Gastroesophageal sphincter (tissue), 3 donors: Measurements from ENCODE around the gene PSORS1C2.

Source experiments
- POLR2A ChIP-seq, 2 donors: fragments of 450-650 bp; IDR thresholded peaks; one replicate each; pipeline ENCODE4 v1.6.1; 2017; ENCODE audit warnings: antibody characterized with exemption in 2 of 2, mild to moderate bottlenecking in 2 of 2, moderate library complexity in 1 of 2
- POLR2AphosphoS5 ChIP-seq: sonication (generic); formaldehyde crosslinking; IDR thresholded peaks from one replicate; pipeline ENCODE4 v1.6.1; 2017; ENCODE audit warnings: antibody characterized with exemption
- TF ChIP-seq, protein P1 (sequence below), 4 experiments: fragments of 200-600 bp in 2 of 4; fragments of 450-650 bp in 2 of 4; sonication (generic) in 1 of 4; IDR thresholded peaks; one replicate each; pipeline ENCODE4 v1.5.1; 2017 to 2019; ENCODE audit warnings: antibody characterized with exemption in 4 of 4, mild to moderate bottlenecking in 2 of 4, moderate library complexity in 2 of 4

DNA sequence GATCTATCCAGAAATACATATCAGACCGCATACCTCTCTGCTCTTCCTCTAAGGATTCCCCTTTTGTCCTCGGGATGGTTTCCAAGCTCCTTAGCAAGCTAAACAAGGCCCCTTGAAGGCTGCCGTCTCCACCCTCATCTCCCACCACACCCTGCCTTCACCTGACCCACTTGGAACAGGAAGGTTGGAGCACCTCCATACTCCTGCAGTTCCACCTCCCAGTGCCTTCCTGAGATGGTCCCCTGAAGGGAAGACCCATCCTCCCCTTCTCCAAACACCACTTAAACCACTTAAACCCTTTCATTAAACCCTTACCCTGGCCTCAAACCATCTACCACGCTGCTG lies 40.1 kb upstream of the PSORS1C2 start:
- no peak for TF ChIP-seq POLR2AphosphoS5
- TF ChIP-seq, protein P1, sequence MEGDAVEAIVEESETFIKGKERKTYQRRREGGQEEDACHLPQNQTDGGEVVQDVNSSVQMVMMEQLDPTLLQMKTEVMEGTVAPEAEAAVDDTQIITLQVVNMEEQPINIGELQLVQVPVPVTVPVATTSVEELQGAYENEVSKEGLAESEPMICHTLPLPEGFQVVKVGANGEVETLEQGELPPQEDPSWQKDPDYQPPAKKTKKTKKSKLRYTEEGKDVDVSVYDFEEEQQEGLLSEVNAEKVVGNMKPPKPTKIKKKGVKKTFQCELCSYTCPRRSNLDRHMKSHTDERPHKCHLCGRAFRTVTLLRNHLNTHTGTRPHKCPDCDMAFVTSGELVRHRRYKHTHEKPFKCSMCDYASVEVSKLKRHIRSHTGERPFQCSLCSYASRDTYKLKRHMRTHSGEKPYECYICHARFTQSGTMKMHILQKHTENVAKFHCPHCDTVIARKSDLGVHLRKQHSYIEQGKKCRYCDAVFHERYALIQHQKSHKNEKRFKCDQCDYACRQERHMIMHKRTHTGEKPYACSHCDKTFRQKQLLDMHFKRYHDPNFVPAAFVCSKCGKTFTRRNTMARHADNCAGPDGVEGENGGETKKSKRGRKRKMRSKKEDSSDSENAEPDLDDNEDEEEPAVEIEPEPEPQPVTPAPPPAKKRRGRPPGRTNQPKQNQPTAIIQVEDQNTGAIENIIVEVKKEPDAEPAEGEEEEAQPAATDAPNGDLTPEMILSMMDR (IDR thresholded peaks at IDR 0.05): no peak
- TF ChIP-seq POLR2A (IDR thresholded peaks at IDR 0.05): no peak
